HG03196 (cell line): ENCODE results near the gene DPP6.

Experiments used
- ATAC-seq: cut with Tn5 transposase; IDR thresholded peaks from one replicate; pipeline ENCODE4 v1.9.1; 2021; ENCODE audit not compliant: unreplicated experiment

DPP6 gene

GRCh38 chr7:154394804-154395203 lies 342.6 kb downstream of the DPP6 start:
- no peak for ATAC-seq

- ATAC-seq, result no peak
Observed at GRCh38 chr7:154406312-154406711, 354.1 kb downstream of the DPP6 start.

- ATAC-seq, result no peak
Observed at GRCh38 chr7:154409703-154410311, 357.6 kb downstream of the DPP6 start.

- no peak for ATAC-seq
Observed at GRCh38 chr7:154412105-154412504, 359.9 kb downstream of the DPP6 start.

GRCh38 chr7:154415709-154416399 lies 363.7 kb downstream of the DPP6 start:
- no peak for ATAC-seq

- ATAC-seq, result no peak
Observed at GRCh38 chr7:154416714-154417113, 364.5 kb downstream of the DPP6 start.

- no peak for ATAC-seq
Observed at GRCh38 chr7:154419344-154419743, 367.1 kb downstream of the DPP6 start.

- ATAC-seq, result no peak
Observed at GRCh38 chr7:154423231-154423630, 371.0 kb downstream of the DPP6 start.

- no peak for ATAC-seq
Observed at GRCh38 chr7:154424350-154424749, 372.2 kb downstream of the DPP6 start.

- ATAC-seq, result no peak
Observed at GRCh38 chr7:154425271-154425670, 373.1 kb downstream of the DPP6 start.

- no peak for ATAC-seq
Observed at GRCh38 chr7:154426778-154427177, 374.6 kb downstream of the DPP6 start.

- no peak for ATAC-seq
Observed at GRCh38 chr7:154427533-154427932, 375.3 kb downstream of the DPP6 start.

- ATAC-seq, result no peak
Observed at GRCh38 chr7:154429666-154430404, 377.6 kb downstream of the DPP6 start.

- no peak for ATAC-seq
Observed at GRCh38 chr7:154430640-154431039, 378.4 kb downstream of the DPP6 start.

GRCh38 chr7:154431045-154431444 lies 378.8 kb downstream of the DPP6 start:
- no peak for ATAC-seq

GRCh38 chr7:154433632-154434598 lies 381.7 kb downstream of the DPP6 start:
- ATAC-seq, result no peak

- no peak for ATAC-seq
Observed at GRCh38 chr7:154436560-154436959, 384.4 kb downstream of the DPP6 start.

GRCh38 chr7:154437234-154437633 lies 385.0 kb downstream of the DPP6 start:
- ATAC-seq, result no peak

- no peak for ATAC-seq
Observed at GRCh38 chr7:154438571-154439367, 386.6 kb downstream of the DPP6 start.

- no peak for ATAC-seq
Observed at GRCh38 chr7:154440058-154440457, 387.9 kb downstream of the DPP6 start.
